GM19324 (cell line): ENCODE results near the gene FANCE.

Experiments
- ATAC-seq: cut with Tn5 transposase; IDR thresholded peaks from one replicate; pipeline ENCODE4 v1.9.1; 2021; ENCODE audit warnings: mild to moderate bottlenecking, moderate library complexity; ENCODE audit not compliant: unreplicated experiment, low FRiP score

The FANCE gene

DNA sequence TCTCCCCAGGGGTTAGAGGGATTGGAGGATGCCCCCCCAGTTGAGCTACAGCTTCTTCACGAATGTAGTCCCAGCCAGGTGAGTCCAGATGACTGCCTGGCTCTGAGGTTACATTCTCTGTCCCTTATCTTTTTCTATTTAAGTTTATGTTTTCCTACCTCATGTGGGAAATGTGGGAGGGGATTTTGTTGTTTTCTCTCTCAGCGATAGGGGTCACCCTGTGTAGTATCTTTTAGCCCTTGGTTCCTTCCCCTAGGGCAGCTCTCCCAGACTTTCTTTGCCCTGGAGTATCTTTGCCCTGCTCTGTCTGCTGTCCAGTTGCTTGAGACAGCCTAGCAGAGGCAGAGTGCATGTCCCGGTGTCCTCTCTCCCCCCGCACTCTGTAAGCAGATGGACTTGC is 5.8 kb downstream of the FANCE start:
- ATAC-seq = no peak

- no peak for ATAC-seq
Measured at GRCh38 chr6:35461270-35461669, 9.1 kb downstream of the FANCE start.

GRCh38 chr6:35463292-35463691 is 11.2 kb downstream of the FANCE start:
- no peak for ATAC-seq

GRCh38 chr6:35465646-35466045 is 13.5 kb downstream of the FANCE start:
- no peak for ATAC-seq

DNA sequence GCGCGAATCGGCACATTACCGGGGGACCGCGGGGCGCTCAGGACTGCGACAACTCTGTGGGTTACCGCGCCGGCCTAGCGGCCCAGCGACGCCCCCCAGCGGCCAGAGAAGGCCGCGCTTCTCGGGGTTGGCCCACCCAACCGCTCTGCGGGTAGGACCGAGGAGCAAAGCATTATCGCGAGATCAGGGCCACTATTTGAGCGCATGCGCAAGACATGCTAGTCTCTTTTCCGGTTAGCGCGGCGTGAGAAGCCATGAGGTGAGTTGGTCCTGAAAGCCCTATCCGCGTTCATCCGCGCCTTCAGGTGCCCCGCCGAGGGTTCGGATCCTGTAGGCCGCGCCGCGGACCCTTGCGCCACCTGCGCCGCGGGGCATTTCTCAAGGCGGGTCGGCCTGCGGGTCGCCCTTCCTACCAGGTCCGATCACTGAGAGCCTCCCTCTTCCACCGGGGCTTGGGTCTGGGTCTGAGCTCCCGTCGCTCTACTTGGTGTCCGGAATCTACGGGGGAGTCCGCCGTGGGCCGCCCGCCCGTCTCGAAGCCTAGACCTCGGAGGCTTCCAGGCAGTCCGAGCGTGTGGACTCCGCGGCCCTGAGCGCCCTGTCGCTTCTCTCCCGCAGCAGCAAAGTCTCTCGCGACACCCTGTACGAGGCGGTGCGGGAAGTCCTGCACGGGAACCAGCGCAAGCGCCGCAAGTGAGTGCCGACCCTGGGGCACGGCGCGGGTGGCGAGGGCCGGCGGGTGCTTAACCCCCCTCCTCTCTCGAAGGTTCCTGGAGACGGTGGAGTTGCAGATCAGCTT is 16.2 kb downstream of the FANCE start, which contains the start of gene RPL10A:
Gene RPL10A, plus strand, starts transcription at position 221 of the 799 bp plus-strand sequence. Its CDS starts 34 bp downstream, at position 255.
- peak; percentile 82 for ATAC-seq

GRCh38 chr6:35468980-35469750 is 17.0 kb downstream of the FANCE start:
- peak; percentile 8 for ATAC-seq

- ATAC-seq = no peak
Measured at GRCh38 chr6:35469751-35470662, 17.9 kb downstream of the FANCE start.

DNA sequence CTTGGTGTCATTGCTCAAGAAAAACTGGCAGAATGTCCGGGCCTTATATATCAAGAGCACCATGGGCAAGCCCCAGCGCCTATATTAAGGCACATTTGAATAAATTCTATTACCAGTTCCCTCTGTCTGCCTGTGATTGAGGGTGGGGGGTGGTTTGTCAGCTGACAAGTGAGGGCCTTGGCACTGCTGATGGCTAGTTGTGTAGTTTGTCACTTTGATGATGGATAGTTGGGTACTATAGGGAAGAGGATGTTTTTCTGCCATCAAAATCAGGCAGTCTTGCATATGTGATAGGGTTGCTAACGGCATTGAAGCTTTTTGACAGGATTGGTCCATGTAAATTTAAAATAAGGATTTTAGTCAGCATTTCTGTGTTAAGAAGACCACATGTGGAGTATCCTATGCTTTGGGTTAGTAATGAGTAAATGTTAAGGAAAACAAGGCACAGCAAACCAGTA is 18.6 kb downstream of the FANCE start:
- no peak for ATAC-seq

GRCh38 chr6:35471836-35472345 is 19.8 kb downstream of the FANCE start:
- no peak for ATAC-seq

DNA sequence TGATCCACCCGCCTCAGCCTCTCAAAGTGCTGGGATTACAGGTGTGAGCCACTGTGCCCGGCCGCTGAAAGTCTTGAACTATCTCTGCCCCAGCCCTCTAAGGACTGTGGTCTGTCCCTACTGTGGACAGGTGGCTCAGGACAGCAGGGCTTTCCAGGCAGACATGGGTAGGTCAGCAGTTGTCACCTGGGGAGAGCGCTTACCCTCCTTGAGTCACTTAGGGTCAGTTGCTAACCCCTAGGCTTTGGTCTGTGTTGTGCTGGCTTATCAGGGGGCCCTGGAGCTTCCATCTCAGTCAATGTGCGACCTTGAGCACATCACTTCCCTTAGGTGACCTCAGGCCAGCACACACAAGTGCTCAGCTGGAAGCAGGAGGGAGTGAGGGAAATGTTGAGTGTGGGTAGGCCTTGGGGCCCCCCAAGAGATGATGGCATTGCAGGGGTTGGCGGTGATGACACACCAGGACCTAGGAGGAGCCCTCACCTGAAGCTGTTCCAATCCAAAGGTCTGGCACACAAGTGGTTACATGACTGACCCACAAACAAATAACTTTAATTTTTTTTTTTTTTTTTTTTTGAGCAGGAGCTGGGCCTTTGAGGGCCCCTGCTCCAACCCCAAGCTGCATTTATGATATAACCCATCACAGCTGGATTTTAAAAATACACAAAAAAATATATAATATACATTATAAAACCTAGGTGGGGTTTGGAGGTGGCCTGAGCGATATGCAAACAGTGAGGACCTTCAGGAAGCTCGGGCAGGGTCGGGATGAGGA is 21.1 kb downstream of the FANCE start:
- no peak for ATAC-seq

DNA sequence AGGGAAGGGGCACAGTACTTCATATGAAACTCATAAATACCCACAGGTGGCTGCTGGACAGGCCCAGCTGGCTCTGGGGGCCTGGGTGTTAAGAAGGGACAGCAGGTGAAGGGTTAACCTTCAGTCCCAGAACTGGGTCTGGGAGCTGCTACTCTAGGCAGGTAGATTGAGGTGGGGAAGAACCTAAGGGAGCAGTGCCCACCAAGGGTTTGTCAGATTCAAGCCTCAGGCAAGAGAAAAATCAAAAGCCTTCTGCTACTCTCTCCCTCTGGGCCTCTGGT is 21.7 kb downstream of the FANCE start:
- no peak for ATAC-seq

GRCh38 chr6:35474131-35474941 is 22.2 kb downstream of the FANCE start:
- ATAC-seq = no peak

DNA sequence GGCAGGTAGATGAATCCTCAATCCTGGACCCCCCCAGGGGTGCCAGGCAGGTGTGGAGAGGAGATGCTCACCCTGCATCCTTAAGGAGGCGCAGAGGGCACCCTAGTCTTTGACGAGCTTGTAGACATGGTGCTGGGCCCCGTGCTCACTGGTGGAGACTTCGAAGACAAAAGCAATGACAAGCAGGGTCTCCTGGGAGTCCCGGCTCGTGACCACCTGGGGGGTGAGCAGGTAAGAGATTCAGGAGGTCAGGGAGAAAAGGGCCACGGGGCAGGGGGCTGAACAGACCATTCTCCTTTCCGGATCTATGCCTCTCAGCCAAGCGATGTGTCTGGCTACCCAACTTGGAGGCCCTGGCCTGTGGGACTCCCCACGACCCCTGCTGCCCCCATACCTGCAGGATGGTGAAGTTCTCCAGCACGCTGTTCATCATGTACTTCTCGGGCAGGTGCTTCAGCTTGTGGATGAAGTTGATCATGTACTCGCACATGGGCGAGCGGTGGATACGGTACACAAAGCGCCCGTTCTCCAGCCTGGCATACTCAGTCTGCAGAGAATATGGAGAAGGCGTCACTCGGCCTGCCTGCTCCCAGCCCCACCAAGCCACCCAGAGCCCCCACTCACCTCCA is 22.9 kb downstream of the FANCE start:
- ATAC-seq = no peak

DNA sequence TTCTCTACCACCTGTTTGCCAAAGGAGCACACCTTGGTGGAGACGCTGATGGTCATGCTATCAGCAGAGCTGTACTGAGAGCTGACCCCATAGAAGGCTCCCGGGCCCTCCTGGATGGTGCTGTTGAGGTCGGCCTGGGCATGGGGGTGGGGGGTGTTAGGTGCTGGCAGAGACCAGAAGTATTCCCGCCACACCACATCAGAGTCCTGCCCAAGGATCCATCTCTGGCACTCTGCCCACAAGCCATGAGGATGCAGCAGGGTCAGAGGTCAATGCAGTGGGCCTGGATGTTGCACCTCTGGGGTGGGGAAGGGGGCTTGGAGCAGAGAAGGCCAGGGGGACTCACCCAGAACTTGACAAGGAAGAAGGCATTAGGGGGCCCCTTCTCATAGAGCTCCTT is 23.4 kb downstream of the FANCE start:
- ATAC-seq = no peak

DNA sequence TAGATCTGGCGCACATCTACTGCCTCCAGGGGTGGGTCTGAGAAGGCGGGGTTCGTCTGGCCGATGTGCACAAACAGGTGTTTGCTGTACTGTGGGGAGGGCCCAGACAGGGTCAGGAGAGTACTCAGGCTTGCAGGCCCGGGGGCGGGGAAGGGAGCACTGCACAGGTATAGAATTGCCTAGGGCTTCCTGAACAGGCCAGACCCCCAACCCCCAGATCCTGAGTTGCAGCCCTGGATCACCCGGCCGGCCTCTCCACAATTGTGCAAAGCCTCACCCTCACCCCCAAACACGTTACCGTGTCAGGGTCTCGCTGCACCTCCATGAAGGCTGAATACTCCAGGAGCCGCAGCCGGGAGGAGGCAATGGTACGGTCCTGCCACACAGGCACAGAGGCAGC is 23.9 kb downstream of the FANCE start:
- ATAC-seq = no peak

DNA sequence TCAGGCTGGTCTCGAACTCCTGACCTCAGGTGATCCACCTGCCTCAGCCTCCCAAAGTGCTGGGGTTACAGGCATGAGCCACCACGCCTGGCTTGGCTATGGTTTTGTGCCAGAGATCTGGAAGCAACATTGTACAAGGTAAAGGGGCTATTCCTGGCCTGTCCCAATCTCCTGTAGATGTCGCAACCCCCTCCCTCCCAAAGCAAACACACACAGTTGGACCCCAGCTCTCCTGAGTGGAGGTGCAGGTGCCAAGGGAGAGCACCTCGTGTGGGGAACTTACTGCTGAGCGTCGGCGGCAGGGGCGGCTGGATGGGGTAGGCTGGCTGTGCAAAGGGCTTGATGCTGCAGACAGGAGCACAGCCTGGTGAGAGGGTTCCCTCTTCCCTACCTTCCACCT is 24.9 kb downstream of the FANCE start:
- no peak for ATAC-seq

DNA sequence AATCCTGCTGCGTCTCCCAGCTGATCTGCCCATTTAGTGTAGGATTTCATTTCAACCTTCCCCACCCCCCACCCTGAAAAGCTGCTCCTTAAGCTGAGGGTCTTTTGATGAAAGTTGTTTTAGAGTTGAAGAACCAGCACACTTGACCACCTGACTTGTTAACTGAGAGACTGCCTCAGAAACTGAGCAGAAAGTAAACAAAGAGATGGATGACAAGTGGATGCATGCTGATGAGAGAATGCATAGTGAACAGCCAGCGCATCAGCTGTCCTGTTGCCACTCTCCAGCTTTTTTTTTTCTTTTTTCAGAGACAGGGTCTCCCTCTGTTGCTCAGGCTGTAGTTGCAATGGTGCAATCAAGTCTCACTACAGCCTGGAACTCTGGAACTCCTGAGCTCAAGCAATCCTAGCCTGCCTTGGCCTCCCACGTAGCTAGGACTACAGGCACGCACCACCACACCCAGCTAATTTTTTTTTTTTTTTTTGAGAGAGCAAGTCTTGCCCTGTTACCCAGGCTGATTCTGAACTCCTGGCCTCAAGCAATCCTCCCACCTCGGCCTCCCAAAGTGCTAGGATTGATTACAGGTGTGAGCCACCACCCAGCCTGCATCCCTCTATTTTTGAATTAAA is 25.5 kb downstream of the FANCE start:
- no peak for ATAC-seq

DNA sequence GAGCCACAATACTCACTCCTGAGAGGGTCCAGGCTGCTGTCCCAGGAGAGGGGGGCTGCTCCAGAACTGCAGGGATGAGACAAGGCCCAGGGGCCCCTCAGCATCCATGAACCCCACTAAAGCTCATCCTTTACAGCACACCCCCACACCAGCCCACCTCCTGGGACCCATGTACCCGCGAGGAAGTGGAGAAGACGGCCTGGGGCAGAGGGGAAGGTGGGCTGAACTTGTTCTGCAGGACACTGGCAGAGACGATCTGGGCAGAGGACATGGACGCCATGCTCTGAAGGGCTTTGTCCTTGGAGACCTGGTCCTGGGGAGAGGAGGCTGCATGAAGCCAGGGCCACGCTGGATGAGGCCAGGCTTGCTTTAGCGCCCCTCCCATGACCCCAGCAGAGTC is 26.1 kb downstream of the FANCE start:
- no peak for ATAC-seq
